WTC11 (cell line): ENCODE results near the gene KCND2. TPM values are rescaled to one million over a fixed set of nuclear protein-coding genes. Genes with fewer than 3 reads are reported as not detected.

ENCODE experiments used
- ATAC-seq: fragments of 200-7000 bp; cut with Tn5 transposase; 2 replicates; pipeline ENCODE4 v1.10.0; 2021; ENCODE audit warnings: mild to moderate bottlenecking, moderate library complexity
- CTCF ChIA-PET: fragments of 300-600 bp; sonication (Branson Sonifier 250); formaldehyde crosslinking; loops from one replicate; lab custom pipeline; 2021; ENCODE audit warnings: antibody characterized with exemption; lab: Charles Lee
- POLR2A ChIA-PET: fragments of 350-600 bp; sonication (Branson Sonifier 250); formaldehyde crosslinking; loops from one replicate; lab custom pipeline; 2021; ENCODE audit warnings: antibody characterized with exemption; lab: Charles Lee
- DNase-seq: peaks from one replicate; pipeline ENCODE4 v3.0.0; 2021; ENCODE audit warnings: low spot score
- H3K27ac Mint-ChIP-seq: 2 replicates; pipeline ENCODE4 v1.8.0; 2021; ENCODE audit warnings: mixed read lengths
- H3K27me3 Mint-ChIP-seq: 2 replicates; pipeline ENCODE4 v1.8.0; 2021; ENCODE audit warnings: low read depth, mild to moderate bottlenecking, moderate library complexity, mixed read lengths
- H3K36me3 Mint-ChIP-seq: 2 replicates; pipeline ENCODE4 v1.8.0; 2021; ENCODE audit warnings: mixed read lengths
- H3K4me1 Mint-ChIP-seq: 2 replicates; pipeline ENCODE4 v1.8.0; 2022; ENCODE audit warnings: mixed read lengths
- H3K4me3 Mint-ChIP-seq: 2 replicates; pipeline ENCODE4 v1.8.0; 2021; ENCODE audit warnings: mild to moderate bottlenecking, moderate library complexity, mixed read lengths
- H3K9me3 Mint-ChIP-seq: 2 replicates; pipeline ENCODE4 v1.8.0; 2021; ENCODE audit warnings: mixed read lengths
- EMX1 ChIP-seq: fragments of 250-450 bp; sonication (Bioruptor Pico); IDR thresholded peaks from 2 replicates; pipeline ENCODE4 v1.8.0; 2021; ENCODE audit warnings: mild to moderate bottlenecking
- ETV6 ChIP-seq: sonication (generic); formaldehyde crosslinking; IDR thresholded peaks from 2 replicates; pipeline ENCODE4 v1.8.1; 2022; ENCODE audit warnings: mild to moderate bottlenecking, missing genetic modification reagents
- FOXK1 ChIP-seq: sonication (generic); formaldehyde crosslinking; IDR thresholded peaks from 2 replicates; pipeline ENCODE4 v1.8.0; 2022; ENCODE audit warnings: mild to moderate bottlenecking, moderate library complexity, missing genetic modification reagents
- HMGA2 ChIP-seq: fragments of 250-450 bp; sonication (Bioruptor Pico); IDR thresholded peaks from 2 replicates; pipeline ENCODE4 v1.4.0; 2021; ENCODE audit warnings: mild to moderate bottlenecking, moderate library complexity
- IRF2 ChIP-seq: sonication (generic); formaldehyde crosslinking; IDR thresholded peaks from 2 replicates; pipeline ENCODE4 v1.8.0; 2022; ENCODE audit warnings: low read depth, missing genetic modification reagents, borderline replicate concordance
- NR2C2 ChIP-seq: sonication (generic); formaldehyde crosslinking; IDR thresholded peaks from 2 replicates; pipeline ENCODE4 v1.8.0; 2022; ENCODE audit warnings: mild to moderate bottlenecking, missing genetic modification reagents
- OVOL2 ChIP-seq: fragments of 250-450 bp; sonication (Bioruptor Pico); IDR thresholded peaks from 2 replicates; pipeline ENCODE4 v1.9.0; 2021; ENCODE audit warnings: mild to moderate bottlenecking, borderline replicate concordance
- PRRX2 ChIP-seq: fragments of 250-450 bp; sonication (Bioruptor Pico); IDR thresholded peaks from 2 replicates; pipeline ENCODE4 v1.8.0; 2021; ENCODE audit warnings: mild to moderate bottlenecking
- RELA ChIP-seq: sonication (generic); formaldehyde crosslinking; IDR thresholded peaks from 2 replicates; pipeline ENCODE4 v1.8.1; 2022; ENCODE audit warnings: missing genetic modification reagents, mild to moderate bottlenecking, borderline replicate concordance
- SMAD3 ChIP-seq: sonication (generic); formaldehyde crosslinking; IDR thresholded peaks from 2 replicates; pipeline ENCODE4 v1.8.0; 2022; ENCODE audit warnings: missing genetic modification reagents, mild to moderate bottlenecking, borderline replicate concordance
- TEAD4 ChIP-seq: sonication (generic); formaldehyde crosslinking; IDR thresholded peaks from 2 replicates; pipeline ENCODE4 v1.8.0; 2022; ENCODE audit warnings: mild to moderate bottlenecking, missing genetic modification reagents
- ZBTB21 ChIP-seq: sonication (generic); formaldehyde crosslinking; IDR thresholded peaks from 2 replicates; pipeline ENCODE4 v1.8.1; 2023; ENCODE audit warnings: mild to moderate bottlenecking, missing genetic modification reagents, borderline replicate concordance
- ZNF671 ChIP-seq: fragments of 250-450 bp; sonication (Bioruptor Pico); IDR thresholded peaks from 2 replicates; pipeline ENCODE4 v1.8.0; 2021; ENCODE audit warnings: mild to moderate bottlenecking
- total RNA-seq: library from RNA; stranded (reverse); gene quantifications from 3 replicates; pipeline ENCODE4 v1.2.3, GENCODE V29; 2021
- TF ChIP-seq, protein P1 (sequence below): fragments of 250-450 bp; sonication (Bioruptor Pico); IDR thresholded peaks from 2 replicates; pipeline ENCODE4 v1.9.0; 2021; ENCODE audit warnings: mild to moderate bottlenecking, borderline replicate concordance
- TF ChIP-seq, protein P2 (sequence below): fragments of 250-450 bp; sonication (Bioruptor Pico); IDR thresholded peaks from 2 replicates; pipeline ENCODE4 v1.9.0; 2021; ENCODE audit warnings: mild to moderate bottlenecking
- TF ChIP-seq, protein P3 (sequence below): sonication (generic); formaldehyde crosslinking; IDR thresholded peaks from 2 replicates; pipeline ENCODE4 v1.8.0; 2022; ENCODE audit warnings: mild to moderate bottlenecking, missing genetic modification reagents
- TF ChIP-seq, protein P4 (sequence below): fragments of 250-450 bp; sonication (Bioruptor Pico); IDR thresholded peaks from 2 replicates; pipeline ENCODE4 v2.1.2; 2022; ENCODE audit warnings: mild to moderate bottlenecking, moderate library complexity

KCND2 gene
- total RNA-seq, 1 experiment from 2014 or later, result 4.6 TPM

DNA sequence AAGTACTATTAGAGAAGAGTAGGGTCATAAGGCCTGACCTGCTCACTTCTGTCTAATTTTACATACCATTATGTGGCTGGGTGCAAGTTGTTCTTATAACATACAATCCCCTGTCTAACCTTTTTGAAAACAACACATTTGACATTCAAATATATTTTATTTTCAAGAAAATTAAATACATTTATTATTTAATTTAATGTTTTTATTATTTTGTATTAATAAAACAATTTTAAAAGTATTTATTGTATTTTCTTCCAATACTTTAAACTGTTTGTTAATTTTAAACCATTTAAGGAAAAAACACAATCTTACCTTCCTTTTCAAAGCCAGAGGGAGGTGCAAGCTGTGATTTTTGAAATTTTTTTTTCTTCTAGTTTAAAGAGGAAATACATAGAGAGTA, 232.8 kb downstream of the KCND2 start:
- POLR2A ChIA-PET, result no interaction called here

DNA sequence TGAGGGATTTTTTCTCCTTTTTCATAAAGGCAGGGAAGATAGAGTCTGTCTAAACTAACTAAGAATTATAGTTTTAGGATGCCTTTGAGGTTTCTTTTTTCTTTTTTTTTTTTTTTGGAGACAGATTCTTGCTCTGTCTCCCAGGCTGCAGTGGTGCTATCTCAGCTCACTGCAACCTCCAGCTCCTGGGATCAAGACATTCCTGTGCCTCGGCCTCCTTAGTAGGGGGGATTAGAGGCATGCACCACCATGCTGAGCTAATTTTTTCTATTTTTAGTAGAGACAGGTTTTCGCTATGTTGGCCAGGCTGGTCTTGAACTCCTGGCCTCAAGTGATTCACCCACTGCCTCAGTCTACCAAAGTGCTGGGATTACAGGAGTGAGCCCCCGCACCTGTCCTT, 239.7 kb downstream of the KCND2 start:
- H3K4me1 Mint-ChIP-seq, result peaks cover 23% of the 10 kb centered on the region
- TF ChIP-seq RELA (CRISPR knock-in tag), result no peak
- TF ChIP-seq, protein P1, sequence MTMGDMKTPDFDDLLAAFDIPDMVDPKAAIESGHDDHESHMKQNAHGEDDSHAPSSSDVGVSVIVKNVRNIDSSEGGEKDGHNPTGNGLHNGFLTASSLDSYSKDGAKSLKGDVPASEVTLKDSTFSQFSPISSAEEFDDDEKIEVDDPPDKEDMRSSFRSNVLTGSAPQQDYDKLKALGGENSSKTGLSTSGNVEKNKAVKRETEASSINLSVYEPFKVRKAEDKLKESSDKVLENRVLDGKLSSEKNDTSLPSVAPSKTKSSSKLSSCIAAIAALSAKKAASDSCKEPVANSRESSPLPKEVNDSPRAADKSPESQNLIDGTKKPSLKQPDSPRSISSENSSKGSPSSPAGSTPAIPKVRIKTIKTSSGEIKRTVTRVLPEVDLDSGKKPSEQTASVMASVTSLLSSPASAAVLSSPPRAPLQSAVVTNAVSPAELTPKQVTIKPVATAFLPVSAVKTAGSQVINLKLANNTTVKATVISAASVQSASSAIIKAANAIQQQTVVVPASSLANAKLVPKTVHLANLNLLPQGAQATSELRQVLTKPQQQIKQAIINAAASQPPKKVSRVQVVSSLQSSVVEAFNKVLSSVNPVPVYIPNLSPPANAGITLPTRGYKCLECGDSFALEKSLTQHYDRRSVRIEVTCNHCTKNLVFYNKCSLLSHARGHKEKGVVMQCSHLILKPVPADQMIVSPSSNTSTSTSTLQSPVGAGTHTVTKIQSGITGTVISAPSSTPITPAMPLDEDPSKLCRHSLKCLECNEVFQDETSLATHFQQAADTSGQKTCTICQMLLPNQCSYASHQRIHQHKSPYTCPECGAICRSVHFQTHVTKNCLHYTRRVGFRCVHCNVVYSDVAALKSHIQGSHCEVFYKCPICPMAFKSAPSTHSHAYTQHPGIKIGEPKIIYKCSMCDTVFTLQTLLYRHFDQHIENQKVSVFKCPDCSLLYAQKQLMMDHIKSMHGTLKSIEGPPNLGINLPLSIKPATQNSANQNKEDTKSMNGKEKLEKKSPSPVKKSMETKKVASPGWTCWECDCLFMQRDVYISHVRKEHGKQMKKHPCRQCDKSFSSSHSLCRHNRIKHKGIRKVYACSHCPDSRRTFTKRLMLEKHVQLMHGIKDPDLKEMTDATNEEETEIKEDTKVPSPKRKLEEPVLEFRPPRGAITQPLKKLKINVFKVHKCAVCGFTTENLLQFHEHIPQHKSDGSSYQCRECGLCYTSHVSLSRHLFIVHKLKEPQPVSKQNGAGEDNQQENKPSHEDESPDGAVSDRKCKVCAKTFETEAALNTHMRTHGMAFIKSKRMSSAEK (CRISPR knock-in tag), result no peak
- H3K9me3 Mint-ChIP-seq, result peaks cover 4% of the 10 kb centered on the region
- H3K27ac Mint-ChIP-seq, result peak overlapping the region; percentile 49; the same call in 1 of the 2 replicates
- POLR2A ChIA-PET, result interaction anchor here (0.6 kb wide), 1 partner anchor 151 kb away, joined by 3 read pairs; no protein-coding TSS in a partner anchor
- H3K36me3 Mint-ChIP-seq, result no peaks in the 10 kb centered on the region
- no peaks in the 10 kb centered on the region for H3K27me3 Mint-ChIP-seq
- no peak overlapping the region for H3K4me3 Mint-ChIP-seq
- DNase-seq (no peak), ATAC-seq (peak; percentile 59)
- CTCF ChIA-PET, result no interaction called here

More for the DNA sequence above, 232.8 kb downstream of the KCND2 start:
- no peak for TF ChIP-seq PRRX2 (CRISPR knock-in tag)
- TF ChIP-seq HMGA2 (CRISPR knock-in tag), result peak; percentile 92
- Mint-ChIP-seq H3K27me3 (no peaks in the 10 kb centered on the region), H3K27ac (no peak overlapping the region), H3K4me1 (peaks cover 39% of the 10 kb centered on the region), H3K36me3 (no peaks in the 10 kb centered on the region), H3K4me3 (no peak overlapping the region), H3K9me3 (no peaks in the 10 kb centered on the region)
- ATAC-seq, result no peak
- CTCF ChIA-PET, result no interaction called here
- no peak for DNase-seq

DNA sequence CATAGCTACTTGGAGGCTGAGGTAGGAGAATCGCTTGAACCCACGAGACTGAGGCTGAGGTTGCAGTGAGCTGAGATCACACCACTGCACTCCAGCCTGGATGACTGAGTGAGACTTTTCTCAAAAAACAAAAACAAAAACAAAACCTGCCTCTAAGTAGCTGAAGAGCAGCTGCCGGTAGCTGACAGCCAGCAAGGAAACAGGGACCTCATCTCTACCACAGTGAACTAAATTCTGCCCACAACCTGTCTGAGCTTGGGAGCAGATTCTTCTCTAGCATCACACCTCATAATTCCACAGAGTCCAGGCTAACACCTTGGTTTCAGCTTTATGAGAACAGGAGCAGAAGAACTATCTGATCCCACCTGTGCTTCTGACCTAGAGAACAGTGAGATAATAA, 246.2 kb downstream of the KCND2 start:
- DNase-seq, result no peak
- H3K4me3 Mint-ChIP-seq, result no peak overlapping the region
- peaks cover 7% of the 10 kb centered on the region for H3K9me3 Mint-ChIP-seq
- H3K4me1 Mint-ChIP-seq, result peaks cover 44% of the 10 kb centered on the region
- peak overlapping the region; percentile 62; the same call in 1 of the 2 replicates for H3K27ac Mint-ChIP-seq
- TF ChIP-seq NR2C2 (CRISPR knock-in tag) (no peak), IRF2 (CRISPR knock-in tag) (no peak)
- peaks cover 3% of the 10 kb centered on the region; the same call in 1 of the 2 replicates for H3K36me3 Mint-ChIP-seq
- ATAC-seq, result no peak
- no peaks in the 10 kb centered on the region for H3K27me3 Mint-ChIP-seq
- POLR2A ChIA-PET, result no interaction called here
- CTCF ChIA-PET, result no interaction called here

DNA sequence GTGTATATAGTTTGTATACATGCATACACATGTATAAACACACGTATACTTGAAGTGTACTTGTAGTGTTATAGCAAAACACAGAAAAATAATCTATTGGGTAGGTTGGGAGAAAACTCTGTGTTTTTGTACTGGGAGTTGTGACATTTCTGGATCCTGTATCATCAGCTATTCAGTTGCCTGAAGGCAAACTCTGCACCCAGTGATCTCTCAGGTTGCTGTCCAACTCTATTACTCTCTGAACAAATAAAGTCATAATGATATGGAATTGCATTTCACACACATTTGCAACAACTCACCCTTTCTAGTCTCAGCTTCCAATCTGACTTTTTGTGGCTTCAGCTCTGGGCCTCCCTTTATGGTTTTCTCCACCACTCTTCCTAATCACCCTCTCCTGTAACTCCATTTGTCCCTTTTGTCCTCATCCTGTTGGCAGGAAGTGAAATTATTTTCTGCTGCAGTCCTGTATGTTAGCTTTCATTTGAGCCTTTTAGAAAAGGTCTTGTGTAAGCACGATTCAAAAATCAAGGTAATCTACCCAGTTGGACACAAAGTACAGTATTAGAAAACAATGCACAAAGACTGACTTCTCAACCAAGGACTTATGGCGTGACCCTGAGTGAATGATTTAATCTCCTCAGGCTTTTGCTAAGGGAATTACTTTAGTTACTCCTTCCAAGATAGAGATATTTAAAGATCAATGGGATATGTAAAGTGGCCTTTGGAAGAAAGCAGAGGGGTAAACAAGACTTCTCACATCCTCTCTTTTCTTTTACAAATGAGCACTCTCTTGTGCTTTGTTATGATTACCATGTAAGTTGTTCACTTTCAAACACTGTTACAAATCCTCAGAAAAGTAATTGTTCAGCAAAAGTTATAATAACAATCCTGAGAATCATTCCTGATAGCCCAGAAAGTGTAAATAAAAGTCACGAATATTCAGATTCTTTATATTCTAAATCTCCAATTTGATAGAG, 249.1 kb downstream of the KCND2 start:
- no peak for DNase-seq
- TF ChIP-seq ZNF671 (CRISPR knock-in tag) (no peak), ZBTB21 (CRISPR knock-in tag) (0 out of 2 replicates have a peak, but pooled peaks have one; percentile 34), SMAD3 (CRISPR knock-in tag) (no peak), ETV6 (CRISPR knock-in tag) (0 out of 2 replicates have a peak, but pooled peaks have one; percentile 24), TEAD4 (CRISPR knock-in tag) (no peak), EMX1 (CRISPR knock-in tag) (no peak), FOXK1 (0 out of 2 replicates have a peak, but pooled peaks have one; percentile 20), OVOL2 (CRISPR knock-in tag) (no peak)
- TF ChIP-seq, protein P2, sequence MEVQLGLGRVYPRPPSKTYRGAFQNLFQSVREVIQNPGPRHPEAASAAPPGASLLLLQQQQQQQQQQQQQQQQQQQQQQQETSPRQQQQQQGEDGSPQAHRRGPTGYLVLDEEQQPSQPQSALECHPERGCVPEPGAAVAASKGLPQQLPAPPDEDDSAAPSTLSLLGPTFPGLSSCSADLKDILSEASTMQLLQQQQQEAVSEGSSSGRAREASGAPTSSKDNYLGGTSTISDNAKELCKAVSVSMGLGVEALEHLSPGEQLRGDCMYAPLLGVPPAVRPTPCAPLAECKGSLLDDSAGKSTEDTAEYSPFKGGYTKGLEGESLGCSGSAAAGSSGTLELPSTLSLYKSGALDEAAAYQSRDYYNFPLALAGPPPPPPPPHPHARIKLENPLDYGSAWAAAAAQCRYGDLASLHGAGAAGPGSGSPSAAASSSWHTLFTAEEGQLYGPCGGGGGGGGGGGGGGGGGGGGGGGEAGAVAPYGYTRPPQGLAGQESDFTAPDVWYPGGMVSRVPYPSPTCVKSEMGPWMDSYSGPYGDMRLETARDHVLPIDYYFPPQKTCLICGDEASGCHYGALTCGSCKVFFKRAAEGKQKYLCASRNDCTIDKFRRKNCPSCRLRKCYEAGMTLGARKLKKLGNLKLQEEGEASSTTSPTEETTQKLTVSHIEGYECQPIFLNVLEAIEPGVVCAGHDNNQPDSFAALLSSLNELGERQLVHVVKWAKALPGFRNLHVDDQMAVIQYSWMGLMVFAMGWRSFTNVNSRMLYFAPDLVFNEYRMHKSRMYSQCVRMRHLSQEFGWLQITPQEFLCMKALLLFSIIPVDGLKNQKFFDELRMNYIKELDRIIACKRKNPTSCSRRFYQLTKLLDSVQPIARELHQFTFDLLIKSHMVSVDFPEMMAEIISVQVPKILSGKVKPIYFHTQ, result no peak
- TF ChIP-seq, protein P3, sequence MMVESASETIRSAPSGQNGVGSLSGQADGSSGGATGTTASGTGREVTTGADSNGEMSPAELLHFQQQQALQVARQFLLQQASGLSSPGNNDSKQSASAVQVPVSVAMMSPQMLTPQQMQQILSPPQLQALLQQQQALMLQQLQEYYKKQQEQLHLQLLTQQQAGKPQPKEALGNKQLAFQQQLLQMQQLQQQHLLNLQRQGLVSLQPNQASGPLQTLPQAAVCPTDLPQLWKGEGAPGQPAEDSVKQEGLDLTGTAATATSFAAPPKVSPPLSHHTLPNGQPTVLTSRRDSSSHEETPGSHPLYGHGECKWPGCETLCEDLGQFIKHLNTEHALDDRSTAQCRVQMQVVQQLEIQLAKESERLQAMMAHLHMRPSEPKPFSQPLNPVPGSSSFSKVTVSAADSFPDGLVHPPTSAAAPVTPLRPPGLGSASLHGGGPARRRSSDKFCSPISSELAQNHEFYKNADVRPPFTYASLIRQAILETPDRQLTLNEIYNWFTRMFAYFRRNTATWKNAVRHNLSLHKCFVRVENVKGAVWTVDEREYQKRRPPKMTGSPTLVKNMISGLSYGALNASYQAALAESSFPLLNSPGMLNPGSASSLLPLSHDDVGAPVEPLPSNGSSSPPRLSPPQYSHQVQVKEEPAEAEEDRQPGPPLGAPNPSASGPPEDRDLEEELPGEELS (CRISPR knock-in tag), result peak; percentile 46; the same call in 1 of the 2 replicates
- TF ChIP-seq, protein P4, sequence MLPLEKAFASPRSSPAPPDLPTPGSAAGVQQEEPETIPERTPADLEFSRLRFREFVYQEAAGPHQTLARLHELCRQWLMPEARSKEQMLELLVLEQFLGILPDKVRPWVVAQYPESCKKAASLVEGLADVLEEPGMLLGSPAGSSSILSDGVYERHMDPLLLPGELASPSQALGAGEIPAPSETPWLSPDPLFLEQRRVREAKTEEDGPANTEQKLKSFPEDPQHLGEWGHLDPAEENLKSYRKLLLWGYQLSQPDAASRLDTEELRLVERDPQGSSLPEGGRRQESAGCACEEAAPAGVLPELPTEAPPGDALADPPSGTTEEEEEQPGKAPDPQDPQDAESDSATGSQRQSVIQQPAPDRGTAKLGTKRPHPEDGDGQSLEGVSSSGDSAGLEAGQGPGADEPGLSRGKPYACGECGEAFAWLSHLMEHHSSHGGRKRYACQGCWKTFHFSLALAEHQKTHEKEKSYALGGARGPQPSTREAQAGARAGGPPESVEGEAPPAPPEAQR (CRISPR knock-in tag), result no peak
- TF ChIP-seq, all 79 proteins: peak for 4
- ATAC-seq, result peak; percentile 94
- H3K9me3 Mint-ChIP-seq, result 0 out of 2 replicates have a peak, but pooled peaks cover 3% of the 10 kb centered on the region
- CTCF ChIA-PET, result no interaction called here
- peaks cover 3% of the 10 kb centered on the region; the same call in 1 of the 2 replicates for H3K36me3 Mint-ChIP-seq
- H3K27me3 Mint-ChIP-seq, result no peaks in the 10 kb centered on the region
- H3K4me1 Mint-ChIP-seq, result peaks cover 62% of the 10 kb centered on the region
- peak overlapping the region; percentile 43 for H3K4me3 Mint-ChIP-seq
- POLR2A ChIA-PET, result no interaction called here
- H3K27ac Mint-ChIP-seq, result peak overlapping the region; percentile 99
